ENCODE measurements around the gene LATS2. TPM values are rescaled to one million over a fixed set of nuclear protein-coding genes. Genes with fewer than 3 reads are reported as not detected.
A peak's percentile ranks its signal among the peaks of the same experiment; 100 is the strongest.

Gene LATS2
- total RNA-seq, 2 experiments from 2014 or later: 11.2 to 11.8 TPM

GRCh38 chr13:21014502-21015170 is 46.8 kb downstream of the LATS2 start:
- CTCF ChIA-PET: interaction anchor here (0.6 kb wide), 1 partner anchor 127 kb away, joined by 4 read pairs; no protein-coding TSS in a partner anchor
- POLR2A ChIA-PET: no interaction called here
- Mint-ChIP-seq H3K27me3 (no peaks in the 10 kb centered on the region), H3K27ac (no peak overlapping the region), H3K4me3 (no peak overlapping the region), H3K9me3 (peaks cover 7% of the 10 kb centered on the region), H3K36me3 (ENCODE audit: low read depth) (peaks cover 21% of the 10 kb centered on the region), H3K4me1 (peaks cover 34% of the 10 kb centered on the region)
- no peak for DNase-seq

- no peak overlapping the region for H3K4me3 Mint-ChIP-seq
- H3K4me1 Mint-ChIP-seq: peaks cover 38% of the 10 kb centered on the region
- peaks cover 7% of the 10 kb centered on the region for H3K9me3 Mint-ChIP-seq
- POLR2A ChIA-PET: no interaction called here
- CTCF ChIA-PET: interaction anchor here (0.6 to 0.7 kb wide), 2 partner anchors 126 to 505 kb away, joined by 3 to 4 read pairs; no protein-coding TSS in a partner anchor
- H3K27ac Mint-ChIP-seq: no peak overlapping the region
- H3K36me3 Mint-ChIP-seq (ENCODE audit: low read depth): peaks cover 21% of the 10 kb centered on the region
- no peaks in the 10 kb centered on the region for H3K27me3 Mint-ChIP-seq
- no peak for DNase-seq
Measured at GRCh38 chr13:21014139-21014501, 47.3 kb downstream of the LATS2 start.

GRCh38 chr13:21013682-21014038 is 47.7 kb downstream of the LATS2 start:
- ChIA-PET POLR2A (no interaction called here), CTCF (interaction anchor here (0.7 kb wide), 1 partner anchor 505 kb away, joined by 3 read pairs; no protein-coding TSS in a partner anchor)
- no peak for DNase-seq
- H3K4me1 Mint-ChIP-seq: peaks cover 38% of the 10 kb centered on the region
- peaks cover 19% of the 10 kb centered on the region for H3K36me3 Mint-ChIP-seq (ENCODE audit: low read depth)
- H3K27me3 Mint-ChIP-seq: no peaks in the 10 kb centered on the region
- H3K4me3 Mint-ChIP-seq: no peak overlapping the region
- H3K27ac Mint-ChIP-seq: no peak overlapping the region
- peaks cover 7% of the 10 kb centered on the region for H3K9me3 Mint-ChIP-seq

GRCh38 chr13:21012841-21013681 is 48.3 kb downstream of the LATS2 start:
- no peak overlapping the region for H3K27ac Mint-ChIP-seq
- peaks cover 19% of the 10 kb centered on the region for H3K36me3 Mint-ChIP-seq (ENCODE audit: low read depth)
- H3K4me3 Mint-ChIP-seq: no peak overlapping the region
- peaks cover 7% of the 10 kb centered on the region for H3K9me3 Mint-ChIP-seq
- DNase-seq: no peak
- no peaks in the 10 kb centered on the region for H3K27me3 Mint-ChIP-seq
- ChIA-PET POLR2A (interaction anchor here (0.6 kb wide), 1 partner anchor 45 kb away, joined by 3 read pairs; no protein-coding TSS in a partner anchor), CTCF (interaction anchor here (0.7 kb wide), 1 partner anchor 504 kb away, joined by 3 read pairs; no protein-coding TSS in a partner anchor)
- peaks cover 35% of the 10 kb centered on the region for H3K4me1 Mint-ChIP-seq

GRCh38 chr13:21012211-21012610 is 49.2 kb downstream of the LATS2 start:
- no peak for DNase-seq
- Mint-ChIP-seq H3K27ac (no peak overlapping the region), H3K4me3 (no peak overlapping the region), H3K9me3 (peaks cover 7% of the 10 kb centered on the region), H3K36me3 (ENCODE audit: low read depth) (peaks cover 19% of the 10 kb centered on the region), H3K4me1 (peaks cover 27% of the 10 kb centered on the region), H3K27me3 (no peaks in the 10 kb centered on the region)
- ChIA-PET CTCF (no interaction called here), POLR2A (no interaction called here)

GRCh38 chr13:21011378-21011777 is 50.0 kb downstream of the LATS2 start:
- Mint-ChIP-seq H3K9me3 (peaks cover 7% of the 10 kb centered on the region), H3K27me3 (no peaks in the 10 kb centered on the region), H3K4me1 (peaks cover 19% of the 10 kb centered on the region), H3K36me3 (ENCODE audit: low read depth) (peaks cover 13% of the 10 kb centered on the region), H3K27ac (no peak overlapping the region), H3K4me3 (no peak overlapping the region)
- DNase-seq: no peak
- POLR2A ChIA-PET: no interaction called here
- CTCF ChIA-PET: interaction anchor here (0.6 kb wide), 1 partner anchor 12 kb away, joined by 3 read pairs; no protein-coding TSS in a partner anchor

- ChIA-PET CTCF (no interaction called here), POLR2A (no interaction called here)
- H3K27ac Mint-ChIP-seq: peak overlapping the region; percentile 34
- no peaks in the 10 kb centered on the region for H3K27me3 Mint-ChIP-seq
- no peak overlapping the region for H3K4me3 Mint-ChIP-seq
- DNase-seq: no peak
- peaks cover 13% of the 10 kb centered on the region for H3K36me3 Mint-ChIP-seq (ENCODE audit: low read depth)
- peaks cover 7% of the 10 kb centered on the region for H3K9me3 Mint-ChIP-seq
- H3K4me1 Mint-ChIP-seq: peaks cover 18% of the 10 kb centered on the region
Measured at GRCh38 chr13:21010621-21011020, 50.8 kb downstream of the LATS2 start.

GRCh38 chr13:21009036-21009435 is 52.4 kb downstream of the LATS2 start:
- Mint-ChIP-seq H3K27ac (no peak overlapping the region), H3K4me3 (no peak overlapping the region), H3K36me3 (ENCODE audit: low read depth) (peaks cover 13% of the 10 kb centered on the region), H3K9me3 (peaks cover 7% of the 10 kb centered on the region), H3K4me1 (peaks cover 18% of the 10 kb centered on the region), H3K27me3 (no peaks in the 10 kb centered on the region)
- CTCF ChIA-PET: no interaction called here
- DNase-seq: no peak
- POLR2A ChIA-PET: no interaction called here

GRCh38 chr13:21008026-21008425 is 53.4 kb downstream of the LATS2 start:
- DNase-seq: no peak
- ChIA-PET POLR2A (no interaction called here), CTCF (no interaction called here)
- H3K36me3 Mint-ChIP-seq (ENCODE audit: low read depth): peaks cover 13% of the 10 kb centered on the region
- H3K27ac Mint-ChIP-seq: no peak overlapping the region
- H3K4me1 Mint-ChIP-seq: peaks cover 18% of the 10 kb centered on the region
- H3K4me3 Mint-ChIP-seq: no peak overlapping the region
- no peaks in the 10 kb centered on the region for H3K27me3 Mint-ChIP-seq
- H3K9me3 Mint-ChIP-seq: peaks cover 7% of the 10 kb centered on the region

- ChIA-PET CTCF (no interaction called here), POLR2A (no interaction called here)
- DNase-seq: no peak
- Mint-ChIP-seq H3K9me3 (peaks cover 7% of the 10 kb centered on the region), H3K4me3 (no peak overlapping the region), H3K27ac (no peak overlapping the region), H3K27me3 (no peaks in the 10 kb centered on the region), H3K36me3 (ENCODE audit: low read depth) (peaks cover 10% of the 10 kb centered on the region), H3K4me1 (peaks cover 18% of the 10 kb centered on the region)
Measured at GRCh38 chr13:21006141-21007005, 55.0 kb downstream of the LATS2 start.

GRCh38 chr13:21005193-21005592 is 56.2 kb downstream of the LATS2 start:
- DNase-seq: no peak
- H3K4me1 Mint-ChIP-seq: peaks cover 6% of the 10 kb centered on the region
- H3K27me3 Mint-ChIP-seq: no peaks in the 10 kb centered on the region
- H3K36me3 Mint-ChIP-seq (ENCODE audit: low read depth): no peaks in the 10 kb centered on the region
- ChIA-PET CTCF (interaction anchor here (1.0 kb wide), 1 partner anchor 10 kb away, joined by 3 read pairs; no protein-coding TSS in a partner anchor), POLR2A (no interaction called here)
- no peak overlapping the region for H3K27ac Mint-ChIP-seq
- H3K4me3 Mint-ChIP-seq: no peak overlapping the region
- no peaks in the 10 kb centered on the region for H3K9me3 Mint-ChIP-seq

- H3K36me3 Mint-ChIP-seq (ENCODE audit: low read depth): no peaks in the 10 kb centered on the region
- CTCF ChIA-PET: no interaction called here
Measured at GRCh38 chr13:21001471-21001870, 59.9 kb downstream of the LATS2 start.

GRCh38 chr13:21000647-21001046 is 60.7 kb downstream of the LATS2 start:
- POLR2A ChIA-PET: no interaction called here
- no peaks in the 10 kb centered on the region for H3K36me3 Mint-ChIP-seq (ENCODE audit: low read depth)
- no peak overlapping the region for H3K4me3 Mint-ChIP-seq
- no peaks in the 10 kb centered on the region for H3K4me1 Mint-ChIP-seq
- CTCF ChIA-PET: no interaction called here
- DNase-seq: no peak
- H3K27ac Mint-ChIP-seq: no peak overlapping the region
- no peaks in the 10 kb centered on the region for H3K9me3 Mint-ChIP-seq
- no peaks in the 10 kb centered on the region for H3K27me3 Mint-ChIP-seq

More at GRCh38 chr13:21001471-21001870, 59.9 kb downstream of the LATS2 start:
- Mint-ChIP-seq H3K4me3 (no peak overlapping the region), H3K9me3 (no peaks in the 10 kb centered on the region), H3K27me3 (no peaks in the 10 kb centered on the region), H3K27ac (no peak overlapping the region), H3K4me1 (no peaks in the 10 kb centered on the region)
- POLR2A ChIA-PET: no interaction called here
- DNase-seq: no peak

Measured in activated CD4-positive, alpha-beta memory T cell treated with anti-CD3 and anti-CD28 coated beads, Interleukin-2, amount 10 ng/mL, durations not matched to agents 7 days and 5 days (primary cell).